Stimulated activated CD8-positive, alpha-beta memory T cell treated with anti-CD3 and anti-CD28 coated beads, Interleukin-15, amount 100 ng/mL, for 1 hour (primary cell): ENCODE results near the gene RFX4.

Experiments
- DNase-seq: peaks from one replicate; pipeline ENCODE4 v3.0.0-alpha.2; 2020; ENCODE audit warnings: low read depth

RFX4 gene

GRCh38 chr12:106646472-106646871 lies 63.7 kb downstream of the RFX4 start:
- no peak for DNase-seq

GRCh38 chr12:106647793-106648514 lies 65.2 kb downstream of the RFX4 start:
- no peak for DNase-seq

GRCh38 chr12:106648736-106649135 lies 65.9 kb downstream of the RFX4 start:
- no peak for DNase-seq

GRCh38 chr12:106651552-106651951 lies 68.7 kb downstream of the RFX4 start:
- no peak for DNase-seq

- DNase-seq = no peak
Measured at GRCh38 chr12:106652510-106653015, 69.8 kb downstream of the RFX4 start.

GRCh38 chr12:106655577-106655976 lies 72.8 kb downstream of the RFX4 start:
- DNase-seq = no peak

GRCh38 chr12:106657488-106657887 lies 74.7 kb downstream of the RFX4 start:
- no peak for DNase-seq

- DNase-seq = no peak
Measured at GRCh38 chr12:106663385-106663784, 80.6 kb downstream of the RFX4 start.

- no peak for DNase-seq
Measured at GRCh38 chr12:106669216-106669615, 86.4 kb downstream of the RFX4 start.

GRCh38 chr12:106670131-106670530 lies 87.3 kb downstream of the RFX4 start:
- DNase-seq = no peak

GRCh38 chr12:106671840-106672239 lies 89.0 kb downstream of the RFX4 start:
- DNase-seq = no peak

GRCh38 chr12:106672314-106673025 lies 89.7 kb downstream of the RFX4 start:
- DNase-seq = no peak

GRCh38 chr12:106673141-106673540 lies 90.3 kb downstream of the RFX4 start:
- no peak for DNase-seq

- DNase-seq = no peak
Measured at GRCh38 chr12:106675651-106676435, 93.0 kb downstream of the RFX4 start.

- DNase-seq = no peak
Measured at GRCh38 chr12:106679574-106679973, 96.8 kb downstream of the RFX4 start.

GRCh38 chr12:106680280-106680679 lies 97.5 kb downstream of the RFX4 start:
- DNase-seq = no peak

GRCh38 chr12:106681210-106681609 lies 98.4 kb downstream of the RFX4 start:
- DNase-seq = no peak

- DNase-seq = no peak
Measured at GRCh38 chr12:106682594-106683234, 99.9 kb downstream of the RFX4 start.

- DNase-seq = no peak
Measured at GRCh38 chr12:106684497-106684896, 101.7 kb downstream of the RFX4 start.

GRCh38 chr12:106685381-106685780 lies 102.6 kb downstream of the RFX4 start:
- DNase-seq = no peak

GRCh38 chr12:106687672-106688071 lies 104.9 kb downstream of the RFX4 start:
- no peak for DNase-seq
